MV-4-11 (cell line): Measurements from ENCODE around the gene PIM2.

Experiments used
- DNase-seq: peaks from one replicate; lab custom pipeline; 2025; lab: John Stamatoyannopoulos, UW

Gene PIM2

DNA sequence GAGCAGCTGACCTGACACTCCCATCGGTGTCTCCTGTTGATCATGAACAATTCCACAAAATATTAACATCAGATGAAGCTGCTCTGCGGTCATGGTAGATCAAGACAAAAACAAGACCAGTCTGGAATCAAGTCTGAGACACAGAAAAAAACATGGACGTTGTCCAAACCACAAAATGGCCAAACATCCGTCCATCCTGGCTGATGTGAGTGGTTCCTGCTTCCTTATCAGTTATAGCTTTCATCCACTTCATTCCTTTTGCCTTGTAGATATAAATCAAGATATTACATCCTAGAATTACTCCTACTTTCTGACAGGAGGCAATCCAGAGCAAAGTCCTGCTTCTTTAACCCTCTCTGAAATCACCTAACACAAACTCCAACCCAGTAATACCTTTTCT is 54.6 kb downstream of the PIM2 start:
- DNase-seq = no peak
